Neural cell (in vitro differentiated cells): ENCODE measurements around the gene ZFC3H1. TPM values are rescaled to one million over a fixed set of nuclear protein-coding genes. Genes with fewer than 3 reads are reported as not detected.

Experiments
- H2AFZ ChIP-seq: fragments of 200-600, 300-800 bp; sonication (generic), shearing (Covaris generic); 2 replicates; pipeline ENCODE4 v1.6.0; 2014; ENCODE audit warnings: low read depth, mild to moderate bottlenecking, antibody characterized with exemption, low read length, moderate library complexity
- H3F3A ChIP-seq: fragments of 200-600 bp; shearing (Covaris generic); 2 replicates; pipeline ENCODE4 v1.6.1; 2016; ENCODE audit warnings: mild to moderate bottlenecking, moderate library complexity, mixed read lengths, antibody characterized with exemption, low read length; ENCODE audit not compliant: insufficient read depth, poor library complexity, severe bottlenecking
- H3K27ac ChIP-seq: fragments of 200-600, 300-800 bp; sonication (generic), shearing (Covaris generic); 2 replicates; pipeline ENCODE4 v1.5.1; 2014; ENCODE audit warnings: mild to moderate bottlenecking, low read length, moderate library complexity
- H3K27me3 ChIP-seq: fragments of 300-800, 200-600 bp; sonication (generic), shearing (Covaris generic); 2 replicates; pipeline ENCODE4 v1.6.0; 2014; ENCODE audit warnings: mild to moderate bottlenecking, low read depth, low read length, moderate library complexity; ENCODE audit not compliant: insufficient read depth
- H3K36me3 ChIP-seq: fragments of 300-800, 200-600 bp; sonication (generic), shearing (Covaris generic); 2 replicates; pipeline ENCODE4 v1.5.1; 2014; ENCODE audit warnings: mild to moderate bottlenecking, antibody characterized with exemption, low read length, moderate library complexity; ENCODE audit not compliant: insufficient read depth
- H3K4me2 ChIP-seq: fragments of 300-800, 200-600 bp; sonication (generic), shearing (Covaris generic); 2 replicates; pipeline ENCODE4 v1.6.0; 2014; ENCODE audit warnings: mild to moderate bottlenecking, low read length
- H3K4me3 ChIP-seq: fragments of 300-800, 200-600 bp; sonication (generic), shearing (Covaris generic); 2 replicates; pipeline ENCODE4 v1.5.1; 2014; ENCODE audit warnings: mild to moderate bottlenecking, low read length, moderate library complexity
- H3K79me2 ChIP-seq: fragments of 200-600 bp; shearing (Covaris generic); replicated peaks from 2 replicates; pipeline ENCODE4 v1.6.0; 2014; ENCODE audit warnings: mild to moderate bottlenecking, low read length, moderate library complexity; ENCODE audit not compliant: insufficient read depth
- H3K9ac ChIP-seq: fragments of 300-800, 200-600 bp; sonication (generic), shearing (Covaris generic); 2 replicates; pipeline ENCODE4 v1.6.1; 2016; ENCODE audit warnings: mild to moderate bottlenecking, low read length, mixed read lengths
- H3K9me2 ChIP-seq: fragments of 200-600 bp; shearing (Covaris generic); 2 replicates; pipeline ENCODE4 v1.6.1; 2016; ENCODE audit warnings: mild to moderate bottlenecking, low read length, mixed read lengths; ENCODE audit not compliant: insufficient read depth
- H3K9me3 ChIP-seq: fragments of 200-600, 300-800 bp; sonication (generic), shearing (Covaris generic); 2 replicates; pipeline ENCODE4 v1.6.1; 2016; ENCODE audit warnings: mild to moderate bottlenecking, mixed run types, low read length, moderate library complexity, mixed read lengths
- H4K20me1 ChIP-seq: fragments of 200-600 bp; shearing (Covaris generic); 2 replicates; pipeline ENCODE4 v1.6.1; 2016; ENCODE audit warnings: mild to moderate bottlenecking, mixed run types; ENCODE audit not compliant: insufficient read depth
- CTCF ChIP-seq: fragments of 450-650 bp; IDR thresholded peaks from 2 replicates; pipeline ENCODE4 v1.5.1; 2014; ENCODE audit warnings: antibody characterized with exemption, mild to moderate bottlenecking, moderate library complexity; ENCODE audit not compliant: poor library complexity, severe bottlenecking
- EP300 ChIP-seq: fragments of 450-650 bp; conservative IDR thresholded peaks from 2 replicates; pipeline ENCODE4 v1.6.1; 2014; ENCODE audit warnings: antibody characterized with exemption, mild to moderate bottlenecking, moderate library complexity; ENCODE audit not compliant: poor library complexity, severe bottlenecking
- EZH2 ChIP-seq: fragments of 200-600, 300-800 bp; shearing (Covaris generic), sonication (generic); IDR thresholded peaks from 2 replicates; pipeline ENCODE4 v1.6.1; 2014; ENCODE audit warnings: antibody characterized with exemption, low read length, borderline replicate concordance, mild to moderate bottlenecking; ENCODE audit not compliant: insufficient read depth, poor library complexity, severe bottlenecking
- MXI1 ChIP-seq: fragments of 450-650 bp; conservative IDR thresholded peaks from 2 replicates; pipeline ENCODE4 v1.6.1; 2014; ENCODE audit warnings: antibody characterized with exemption, mild to moderate bottlenecking; ENCODE audit not compliant: poor library complexity, severe bottlenecking
- POLR2AphosphoS5 ChIP-seq: IDR thresholded peaks from 2 replicates; pipeline ENCODE4 v1.6.1; 2012
- RAD21 ChIP-seq: fragments of 450-650 bp; conservative IDR thresholded peaks from 2 replicates; pipeline ENCODE4 v1.6.1; 2014; ENCODE audit warnings: antibody characterized with exemption, mild to moderate bottlenecking, moderate library complexity
- REST ChIP-seq: IDR thresholded peaks from 2 replicates; pipeline ENCODE4 v1.6.1; 2012; ENCODE audit warnings: borderline replicate concordance
- SMC3 ChIP-seq: fragments of 450-650 bp; conservative IDR thresholded peaks from 2 replicates; pipeline ENCODE4 v1.6.1; 2014; ENCODE audit warnings: antibody characterized with exemption, mild to moderate bottlenecking, moderate library complexity; ENCODE audit not compliant: poor library complexity
- TAF1 ChIP-seq: IDR thresholded peaks from 2 replicates; pipeline ENCODE4 v1.6.1; 2012; ENCODE audit warnings: low read depth
- polyA plus RNA-seq: library from polyadenylated mRNA; depleted of rRNA; stranded (reverse); fragments of >200 nt; gene quantifications from 2 replicates; pipeline ENCODE4 v1.2.3, GENCODE V29; 2014

Gene ZFC3H1
- polyA plus RNA-seq, 1 donor from 2014 or later: 45.5 TPM

- no peaks in the 10 kb centered on the region for H3K36me3 ChIP-seq
- no peak overlapping the region for H2AFZ ChIP-seq
- no peak overlapping the region for H3K4me2 ChIP-seq
These were observed 45.0 kb upstream of the ZFC3H1 start for GRCh38 chr12:71708658-71709057.

GRCh38 chr12:71704920-71705319 is 41.3 kb upstream of the ZFC3H1 start:
- H3K4me2 ChIP-seq: no peak overlapping the region
- no peaks in the 10 kb centered on the region for H3K9me2 ChIP-seq
- no peaks in the 10 kb centered on the region for H3F3A ChIP-seq
- no peak for TF ChIP-seq EZH2
- no peak for TF ChIP-seq POLR2AphosphoS5
- no peak for TF ChIP-seq MXI1
- no peak for TF ChIP-seq SMC3
- no peak for TF ChIP-seq TAF1
- TF ChIP-seq RAD21: no peak
- no peak for TF ChIP-seq CTCF

More at GRCh38 chr12:71708658-71709057, 45.0 kb upstream of the ZFC3H1 start:
- H4K20me1 ChIP-seq: no peaks in the 10 kb centered on the region
- TF ChIP-seq RAD21: no peak
- TF ChIP-seq CTCF: no peak
- no peak for TF ChIP-seq MXI1
- no peak for TF ChIP-seq EZH2
- TF ChIP-seq EP300: no peak
- TF ChIP-seq TAF1: no peak
- TF ChIP-seq POLR2AphosphoS5: no peak
- TF ChIP-seq REST: no peak
- no peak for TF ChIP-seq SMC3
- H3F3A ChIP-seq: no peaks in the 10 kb centered on the region
- no peaks in the 10 kb centered on the region for H3K9me3 ChIP-seq
- H3K9ac ChIP-seq: no peak overlapping the region
- H3K27ac ChIP-seq: no peak overlapping the region
- no peaks in the 10 kb centered on the region for H3K9me2 ChIP-seq
- no peak overlapping the region for H3K4me3 ChIP-seq
- no peaks in the 10 kb centered on the region for H3K27me3 ChIP-seq
- no peaks in the 10 kb centered on the region for H3K79me2 ChIP-seq

More at GRCh38 chr12:71704920-71705319, 41.3 kb upstream of the ZFC3H1 start:
- Histone ChIP-seq H4K20me1 (no peaks in the 10 kb centered on the region), H3K79me2 (no peaks in the 10 kb centered on the region), H3K9ac (no peak overlapping the region), H3K27me3 (no peaks in the 10 kb centered on the region), H2AFZ (no peak overlapping the region), H3K4me3 (no peak overlapping the region), H3K9me3 (no peaks in the 10 kb centered on the region), H3K36me3 (no peaks in the 10 kb centered on the region), H3K27ac (no peak overlapping the region)
